HepG2 (cell line): Measurements from ENCODE around the gene SFTA2. TPM values are rescaled to one million over a fixed set of nuclear protein-coding genes. Genes with fewer than 3 reads are reported as not detected.

ENCODE experiments used
- ATAC-seq: fragments of 200-7000 bp; cut with Tn5 transposase; 3 replicates; pipeline ENCODE4 v1.9.1; 2020; ENCODE audit warnings: mild to moderate bottlenecking, moderate library complexity
- BruUV-seq: library from RNA; stranded (reverse); fragments of 400-500 nt; replicated peaks from 2 replicates; lab custom pipeline; 2021; lab: Mats Ljungman, UMichigan
- CTCF ChIA-PET: fragments of 300-600 bp; formaldehyde crosslinking; extraction: SDS; loops from one replicate; lab custom pipeline; 2021; ENCODE audit warnings: low total read pairs, inconsistent platforms, low intra/inter-chr PET ratio; lab: Yijun Ruan, JAX
- POLR2A ChIA-PET: fragments of 350-600 bp; sonication (Branson Sonifier 250); formaldehyde crosslinking; loops from one replicate; lab custom pipeline; 2020; ENCODE audit warnings: antibody characterized with exemption, inconsistent platforms; lab: Yijun Ruan, JAX
- DNase-seq: peaks from one replicate; pipeline ENCODE4 v3.0.0-alpha.2; 2015; ENCODE audit warnings: low spot score
- FAIRE-seq: peaks from 3 replicates; lab custom pipeline; 2011; peaks lifted over from hg19 to GRCh38; lab: Jason Lieb, UNC
- H2AFZ ChIP-seq: one replicate; pipeline ENCODE4 v1.6.1; 2011; ENCODE audit warnings: low read length, inconsistent platforms
- H3K27ac ChIP-seq: fragments of 300-600 bp; 3 replicates; pipeline ENCODE4 v1.8.0; 2011; ENCODE audit warnings: mixed run types, mild to moderate bottlenecking, mixed read lengths, low read length, inconsistent platforms; ENCODE audit not compliant: insufficient read depth; ENCODE audit errors: extremely low read length
- H3K27me3 ChIP-seq, 2 experiments: fragments of 200-600 bp in 1 of 2; 2 replicates in 1 of 2; 3 replicates in 1 of 2; pipeline versions ENCODE4 v1.6.0 to v1.8.0; 2011; ENCODE audit warnings: low read length in 2 of 2, mild to moderate bottlenecking in 2 of 2, moderate library complexity in 2 of 2, inconsistent platforms in 1 of 2; ENCODE audit not compliant: insufficient read depth in 2 of 2, control insufficient read depth in 1 of 2
- H3K36me3 ChIP-seq, 2 experiments: fragments of 200-600 bp in 1 of 2; replicated peaks in 1 of 2; 2 replicates in 1 of 2; 3 replicates in 1 of 2; pipeline versions ENCODE4 v1.5.1 to v1.8.0; 2011; ENCODE audit warnings: low read length in 2 of 2, inconsistent platforms in 1 of 2; ENCODE audit not compliant: insufficient read depth in 2 of 2, control insufficient read depth in 1 of 2
- H3K4me1 ChIP-seq: 2 replicates; pipeline ENCODE4 v1.5.1; 2012; ENCODE audit warnings: low read length, inconsistent platforms; ENCODE audit not compliant: insufficient read depth
- H3K4me2 ChIP-seq: 2 replicates; pipeline ENCODE4 v1.6.0; 2011; ENCODE audit warnings: low read depth, low read length, inconsistent platforms
- H3K4me3 ChIP-seq, 3 experiments: fragments of 200-600 bp in 1 of 3; sonication (generic), shearing (Covaris generic) in 1 of 3; replicated peaks in 1 of 3; 2 replicates each; pipeline ENCODE4 v1.5.1; 2011 to 2016; ENCODE audit warnings: low read length in 3 of 3, inconsistent platforms in 2 of 3, low read depth in 2 of 3, mild to moderate bottlenecking in 2 of 3, control low read depth in 1 of 3, mixed read lengths in 1 of 3; ENCODE audit not compliant: insufficient read depth in 1 of 3
- H3K79me2 ChIP-seq: one replicate; pipeline ENCODE4 v1.6.1; 2011; ENCODE audit warnings: low read length, inconsistent platforms; ENCODE audit not compliant: insufficient read depth
- H3K9ac ChIP-seq: 2 replicates; pipeline ENCODE4 v1.6.0; 2011; ENCODE audit warnings: mild to moderate bottlenecking, low read depth, low read length, inconsistent platforms; ENCODE audit not compliant: insufficient read depth
- H3K9me3 ChIP-seq: 2 replicates; pipeline ENCODE4 v1.5.1; 2012; ENCODE audit warnings: mild to moderate bottlenecking, low read length
- H4K20me1 ChIP-seq: 2 replicates; pipeline ENCODE4 v1.6.0; 2011; ENCODE audit warnings: inconsistent platforms, mild to moderate bottlenecking, low read length, moderate library complexity; ENCODE audit not compliant: insufficient read depth
- KDM6A ChIP-seq: IDR thresholded peaks from 2 replicates; pipeline ENCODE4 v1.6.1; 2016; ENCODE audit warnings: low read depth
- SMAD9 ChIP-seq: sonication (generic); formaldehyde crosslinking; IDR thresholded peaks from 2 replicates; pipeline ENCODE4 v1.5.1; 2020; ENCODE audit warnings: mild to moderate bottlenecking, missing genetic modification reagents
- ZNF121 ChIP-seq: sonication (generic); formaldehyde crosslinking; IDR thresholded peaks from 2 replicates; pipeline ENCODE4 v1.5.0; 2020; ENCODE audit warnings: mild to moderate bottlenecking, missing genetic modification reagents
- ZNF225 ChIP-seq: sonication (generic); formaldehyde crosslinking; IDR thresholded peaks from 2 replicates; pipeline ENCODE4 v1.4.0; 2020; ENCODE audit warnings: mild to moderate bottlenecking, missing genetic modification reagents
- ZNF564 ChIP-seq: sonication (generic); formaldehyde crosslinking; IDR thresholded peaks from 2 replicates; pipeline ENCODE4 v1.8.1; 2023; ENCODE audit warnings: mild to moderate bottlenecking, missing genetic modification reagents
- WGBS: methylation state at CpG from one replicate; pipeline ENCODE4 v1.1.6; 2017; ENCODE audit warnings: low lambda C conversion rate; 5-methylcytosine and 5-hydroxymethylcytosine counted together
- in situ Hi-C: cut with HindIII; loops from 2 replicates; pipeline ENCODE4 v1.10.0; 2017; ENCODE audit warnings: low pct_unique_long_range_greater_than_20kb; ENCODE audit not compliant: extremely low pct_ligation_motif_present
- intact Hi-C: fragments of 100-400 bp; cut with micrococcal nuclease; formaldehyde crosslinking; loops from one replicate; pipeline ENCODE4 v1.10.0; 2022; ENCODE audit not compliant: unreplicated experiment
- polyA plus RNA-seq, 8 experiments: library from polyadenylated mRNA; depleted of rRNA in 3 of 8; stranded (reverse) in 7 of 8; unstranded in 1 of 8; fragments of >200 nt; fragmentation: Illumina TruSeq in 4 of 8; extraction: Trizol in 4 of 8; gene quantifications; 2 replicates each; pipeline versions ENCODE4 v1.2.1 to v1.2.3, GENCODE V29; 2011 to 2016; ENCODE audit warnings: low read depth in 4 of 8, missing spikeins in 1 of 8, mixed read lengths in 1 of 8; ENCODE audit not compliant: insufficient read depth in 1 of 8
- total RNA-seq, 5 experiments: library from RNA; depleted of rRNA; stranded (reverse); fragments of >200 nt; fragmentation: Illumina TruSeq; extraction: Trizol; gene quantifications; 2 replicates each; pipeline ENCODE4 v1.2.3, GENCODE V29; 2016; ENCODE audit warnings: low read depth in 1 of 5
- TF ChIP-seq, protein P1 (sequence below): sonication (generic); formaldehyde crosslinking; IDR thresholded peaks from 2 replicates; pipeline ENCODE4 v1.5.1; 2020; ENCODE audit warnings: missing genetic modification reagents, mild to moderate bottlenecking, borderline replicate concordance
- TF ChIP-seq, protein P2 (sequence below): IDR thresholded peaks from 2 replicates; pipeline ENCODE4 v1.6.1; 2016

Gene SFTA2
- total and polyA plus RNA-seq, 2 of the 13 experiments (the other 11 are each of a cell fraction or from before 2014, with no cell fraction given): not detected

DNA sequence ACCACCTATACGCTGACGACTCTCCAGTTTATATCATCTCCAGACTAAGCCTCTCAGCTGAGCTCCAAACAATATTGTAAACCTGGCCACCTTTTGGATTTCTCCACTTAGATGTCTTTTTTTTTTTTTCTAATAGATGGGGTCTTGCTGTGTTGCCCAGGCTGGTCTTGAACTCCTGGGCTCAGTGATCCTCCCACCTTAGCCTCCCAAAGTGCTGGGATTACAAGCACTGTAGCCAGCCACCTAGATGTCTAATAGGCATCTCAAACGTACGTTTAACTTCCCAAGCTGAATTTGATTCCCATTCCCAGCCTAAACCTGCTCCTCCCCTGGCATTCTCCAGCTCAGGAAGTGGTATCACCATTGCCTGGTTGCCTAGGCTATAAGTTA lies 42.5 kb downstream of the SFTA2 start:
- H3K27ac ChIP-seq: no peak overlapping the region
- ATAC-seq (no peak), FAIRE-seq (no peak), DNase-seq (no peak)
- H3K79me2 ChIP-seq: peaks cover 19% of the 10 kb centered on the region
- in situ Hi-C loops (no loop called here), intact Hi-C loops (no loop called here)
- POLR2A ChIA-PET: no interaction called here
- no peak overlapping the region for H2AFZ ChIP-seq
- WGBS: 85% methylated on average over 4 of the region's 4 CpGs
- H3K4me1 ChIP-seq: peaks cover 23% of the 10 kb centered on the region
- no peak overlapping the region for H3K4me2 ChIP-seq
- H3K36me3 ChIP-seq: peaks cover 29 to 53% of the 10 kb centered on the region in 2 experiments
- peaks cover 4% of the 10 kb centered on the region; the same call in 1 of the 2 replicates for H4K20me1 ChIP-seq
- no peak overlapping the region for H3K4me3 ChIP-seq
- no peaks in the 10 kb centered on the region for H3K9me3 ChIP-seq
- no peaks in the 10 kb centered on the region for H3K27me3 ChIP-seq
- TF ChIP-seq KDM6A (CRISPR knock-in tag): no peak
- 0 out of 2 replicates have a peak, but pooled peaks have one; percentile 19 for TF ChIP-seq ZNF121 (CRISPR knock-in tag)
- H3K9ac ChIP-seq: no peak overlapping the region
- CTCF ChIA-PET: no interaction called here
- no TSS peak for BruUV-seq

DNA sequence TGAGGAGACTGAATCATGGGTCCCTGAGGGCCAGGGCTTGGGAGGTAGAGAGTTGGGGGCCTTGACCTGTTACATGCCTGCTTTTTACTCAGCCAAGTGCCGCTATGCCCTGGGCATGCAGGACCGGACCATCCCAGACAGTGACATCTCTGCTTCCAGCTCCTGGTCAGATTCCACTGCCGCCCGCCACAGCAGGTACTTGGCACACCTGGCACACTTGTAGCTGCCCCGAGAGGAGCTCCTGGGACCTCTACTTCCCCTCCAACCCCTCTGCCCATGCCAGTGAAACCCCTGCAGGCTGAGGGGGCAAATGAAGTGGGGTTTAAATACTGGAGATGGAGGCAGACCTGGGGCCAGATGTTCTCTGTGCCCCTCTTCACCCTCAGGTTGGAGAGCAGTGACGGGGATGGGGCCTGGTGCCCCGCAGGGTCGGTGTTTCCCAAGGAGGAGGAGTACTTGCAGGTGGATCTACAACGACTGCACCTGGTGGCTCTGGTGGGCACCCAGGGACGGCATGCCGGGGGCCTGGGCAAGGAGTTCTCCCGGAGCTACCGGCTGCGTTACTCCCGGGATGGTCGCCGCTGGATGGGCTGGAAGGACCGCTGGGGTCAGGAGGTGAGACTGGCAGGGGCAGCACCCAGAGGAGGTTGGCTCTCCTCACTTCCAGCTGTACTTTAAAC lies 43.0 kb downstream of the SFTA2 start:
- POLR2A ChIA-PET: no interaction called here

More for the DNA sequence above, 43.0 kb downstream of the SFTA2 start:
- H3K4me3 ChIP-seq: no peak overlapping the region
- CTCF ChIA-PET: no interaction called here
- H3K27ac ChIP-seq: no peak overlapping the region
- peaks cover 19% of the 10 kb centered on the region for H3K79me2 ChIP-seq
- no peak overlapping the region for H2AFZ ChIP-seq
- whole genome bisulfite sequencing: 100% methylated on average over 8 of the region's 18 CpGs
- H3K9ac ChIP-seq: no peak overlapping the region
- H3K36me3 ChIP-seq: peaks cover 28 to 48% of the 10 kb centered on the region in 2 experiments
- in situ Hi-C loops (no loop called here), intact Hi-C loops (no loop called here)
- H4K20me1 ChIP-seq: peaks cover 4% of the 10 kb centered on the region; the same call in 1 of the 2 replicates
- DNase-seq (no peak), FAIRE-seq (no peak), ATAC-seq (no peak)
- H3K4me1 ChIP-seq: peaks cover 23% of the 10 kb centered on the region
- H3K9me3 ChIP-seq: no peaks in the 10 kb centered on the region
- TF ChIP-seq, protein P1, sequence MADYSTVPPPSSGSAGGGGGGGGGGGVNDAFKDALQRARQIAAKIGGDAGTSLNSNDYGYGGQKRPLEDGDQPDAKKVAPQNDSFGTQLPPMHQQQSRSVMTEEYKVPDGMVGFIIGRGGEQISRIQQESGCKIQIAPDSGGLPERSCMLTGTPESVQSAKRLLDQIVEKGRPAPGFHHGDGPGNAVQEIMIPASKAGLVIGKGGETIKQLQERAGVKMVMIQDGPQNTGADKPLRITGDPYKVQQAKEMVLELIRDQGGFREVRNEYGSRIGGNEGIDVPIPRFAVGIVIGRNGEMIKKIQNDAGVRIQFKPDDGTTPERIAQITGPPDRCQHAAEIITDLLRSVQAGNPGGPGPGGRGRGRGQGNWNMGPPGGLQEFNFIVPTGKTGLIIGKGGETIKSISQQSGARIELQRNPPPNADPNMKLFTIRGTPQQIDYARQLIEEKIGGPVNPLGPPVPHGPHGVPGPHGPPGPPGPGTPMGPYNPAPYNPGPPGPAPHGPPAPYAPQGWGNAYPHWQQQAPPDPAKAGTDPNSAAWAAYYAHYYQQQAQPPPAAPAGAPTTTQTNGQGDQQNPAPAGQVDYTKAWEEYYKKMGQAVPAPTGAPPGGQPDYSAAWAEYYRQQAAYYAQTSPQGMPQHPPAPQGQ (CRISPR knock-in tag): no peak
- no peak for TF ChIP-seq ZNF225
- TF ChIP-seq SMAD9: no peak
- no peak for TF ChIP-seq ZNF564
- TF ChIP-seq, protein P2, sequence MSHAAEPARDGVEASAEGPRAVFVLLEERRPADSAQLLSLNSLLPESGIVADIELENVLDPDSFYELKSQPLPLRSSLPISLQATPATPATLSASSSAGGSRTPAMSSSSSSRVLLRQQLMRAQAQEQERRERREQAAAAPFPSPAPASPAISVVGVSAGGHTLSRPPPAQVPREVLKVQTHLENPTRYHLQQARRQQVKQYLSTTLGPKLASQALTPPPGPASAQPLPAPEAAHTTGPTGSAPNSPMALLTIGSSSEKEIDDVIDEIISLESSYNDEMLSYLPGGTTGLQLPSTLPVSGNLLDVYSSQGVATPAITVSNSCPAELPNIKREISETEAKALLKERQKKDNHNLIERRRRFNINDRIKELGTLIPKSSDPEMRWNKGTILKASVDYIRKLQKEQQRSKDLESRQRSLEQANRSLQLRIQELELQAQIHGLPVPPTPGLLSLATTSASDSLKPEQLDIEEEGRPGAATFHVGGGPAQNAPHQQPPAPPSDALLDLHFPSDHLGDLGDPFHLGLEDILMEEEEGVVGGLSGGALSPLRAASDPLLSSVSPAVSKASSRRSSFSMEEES (CRISPR knock-in tag): no peak
- no peak overlapping the region for H3K4me2 ChIP-seq
- no TSS peak for BruUV-seq
- no peaks in the 10 kb centered on the region for H3K27me3 ChIP-seq
